GM23338 (cell line): ENCODE results near the gene FGF3. TPM values are rescaled to one million over a fixed set of nuclear protein-coding genes. Genes with fewer than 3 reads are reported as not detected.

Experiments used
- ATAC-seq: fragments of 200-7000 bp; cut with Tn5 transposase; 3 replicates; pipeline ENCODE4 v1.9.1; 2020
- DNase-seq: peaks from one replicate; pipeline ENCODE4 v3.0.0-alpha.2; 2015; ENCODE audit warnings: low spot score
- H2AFZ ChIP-seq: fragments of 200-600 bp; sonication (generic); 2 replicates; pipeline ENCODE4 v1.8.0; 2016; ENCODE audit warnings: antibody characterized with exemption, mild to moderate bottlenecking, moderate library complexity
- H3F3A ChIP-seq: fragments of 200-600 bp; sonication (generic); replicated peaks from 2 replicates; pipeline ENCODE4 v1.8.0; 2017; ENCODE audit warnings: antibody characterized with exemption, mixed run types, low read depth
- H3K27ac ChIP-seq: fragments of 200-600 bp; sonication (generic); 2 replicates; pipeline ENCODE4 v1.6.1; 2016; ENCODE audit warnings: low read depth
- H3K27me3 ChIP-seq: fragments of 200-600 bp; sonication (generic); 2 replicates; pipeline ENCODE4 v1.8.0; 2016; ENCODE audit warnings: mild to moderate bottlenecking, mixed run types, moderate library complexity; ENCODE audit not compliant: insufficient read depth
- H3K36me3 ChIP-seq: fragments of 200-600 bp; sonication (generic); 2 replicates; pipeline ENCODE4 v1.8.0; 2016; ENCODE audit warnings: mild to moderate bottlenecking; ENCODE audit not compliant: insufficient read depth
- H3K4me1 ChIP-seq: fragments of 200-600 bp; sonication (generic); 2 replicates; pipeline ENCODE4 v1.8.0; 2016; ENCODE audit warnings: mild to moderate bottlenecking, moderate library complexity; ENCODE audit not compliant: insufficient read depth
- H3K4me2 ChIP-seq: fragments of 200-600 bp; sonication (generic); 2 replicates; pipeline ENCODE4 v1.7.1; 2017; ENCODE audit warnings: mixed run types
- H3K4me3 ChIP-seq: fragments of 200-600 bp; sonication (generic); 2 replicates; pipeline ENCODE4 v1.6.1; 2016; ENCODE audit warnings: mixed run types
- H3K79me2 ChIP-seq: fragments of 200-600 bp; sonication (generic); replicated peaks from 2 replicates; pipeline ENCODE4 v1.8.0; 2017; ENCODE audit warnings: mild to moderate bottlenecking; ENCODE audit not compliant: insufficient read depth
- H3K9me2 ChIP-seq: fragments of 200-600 bp; sonication (generic); 2 replicates; pipeline ENCODE4 v1.8.0; 2017; ENCODE audit not compliant: insufficient read depth
- H4K20me1 ChIP-seq: fragments of 200-600 bp; sonication (generic); replicated peaks from 2 replicates; pipeline ENCODE4 v1.8.0; 2017; ENCODE audit warnings: mild to moderate bottlenecking; ENCODE audit not compliant: insufficient read depth
- H3K27ac Mint-ChIP-seq: 2 replicates; pipeline ENCODE4 v1.8.0; 2020; ENCODE audit warnings: inconsistent platforms, mild to moderate bottlenecking, moderate library complexity, mixed read lengths
- H3K27me3 Mint-ChIP-seq: 3 replicates; pipeline ENCODE4 v1.8.0; 2022; ENCODE audit warnings: low read depth, mild to moderate bottlenecking, moderate library complexity, mixed read lengths, inconsistent platforms; ENCODE audit not compliant: insufficient read depth, poor library complexity
- H3K36me3 Mint-ChIP-seq: 3 replicates; pipeline ENCODE4 v1.8.0; 2021; ENCODE audit warnings: low read depth, mild to moderate bottlenecking, inconsistent platforms, moderate library complexity, mixed read lengths
- H3K4me1 Mint-ChIP-seq: 3 replicates; pipeline ENCODE4 v1.8.0; 2020; ENCODE audit warnings: mild to moderate bottlenecking, inconsistent platforms, mixed read lengths
- H3K4me3 Mint-ChIP-seq: 3 replicates; pipeline ENCODE4 v1.8.0; 2021; ENCODE audit warnings: moderate library complexity, mild to moderate bottlenecking, inconsistent platforms, mixed read lengths
- H3K9me3 Mint-ChIP-seq: 3 replicates; pipeline ENCODE4 v1.8.0; 2020; ENCODE audit warnings: moderate library complexity, mild to moderate bottlenecking, inconsistent platforms, mixed read lengths
- CREB1 ChIP-seq: fragments of 250-450 bp; sonication (Bioruptor Pico); IDR thresholded peaks from 2 replicates; pipeline ENCODE4 v1.5.0; 2020; ENCODE audit warnings: low read depth, mild to moderate bottlenecking, moderate library complexity
- EZH2 ChIP-seq: fragments of 200-600 bp; sonication (generic); IDR thresholded peaks from one replicate; pipeline ENCODE4 v1.8.0; 2017; ENCODE audit warnings: antibody characterized with exemption, mild to moderate bottlenecking, low read depth; ENCODE audit not compliant: unreplicated experiment
- EZH2phosphoT487 ChIP-seq: fragments of 200-600 bp; sonication (generic); IDR thresholded peaks from one replicate; pipeline ENCODE4 v1.8.1; 2018; ENCODE audit warnings: antibody characterized with exemption; ENCODE audit not compliant: unreplicated experiment
- JUNB ChIP-seq: IDR thresholded peaks from one replicate; pipeline ENCODE4 v1.6.1; 2016; ENCODE audit warnings: antibody characterized with exemption; ENCODE audit not compliant: unreplicated experiment
- NANOG ChIP-seq: IDR thresholded peaks from 2 replicates; pipeline ENCODE4 v1.6.1; 2016; ENCODE audit warnings: antibody characterized with exemption, borderline replicate concordance
- POLR2AphosphoS5 ChIP-seq: IDR thresholded peaks from 2 replicates; pipeline ENCODE4 v1.6.1; 2016; ENCODE audit warnings: antibody characterized with exemption, low read depth
- STAT1 ChIP-seq: IDR thresholded peaks from one replicate; pipeline ENCODE4 v1.6.1; 2016; ENCODE audit warnings: antibody characterized with exemption; ENCODE audit not compliant: unreplicated experiment
- ZNF114 ChIP-seq: fragments of 250-450 bp; sonication (Bioruptor Pico); IDR thresholded peaks from 2 replicates; pipeline ENCODE4 v1.5.0; 2020; ENCODE audit warnings: mild to moderate bottlenecking, moderate library complexity
- ZNF331 ChIP-seq: fragments of 250-450 bp; sonication (Bioruptor Pico); IDR thresholded peaks from 2 replicates; pipeline ENCODE4 v1.5.0; 2020; ENCODE audit warnings: low read depth, mild to moderate bottlenecking, moderate library complexity
- polyA plus RNA-seq: library from polyadenylated mRNA; unstranded; fragments of >200 nt; fragmentation: Nextera tagmentation; extraction: Ambion mirVana; gene quantifications from 2 replicates; pipeline ENCODE4 v1.2.1, GENCODE V29; 2016
- total RNA-seq: library from RNA; depleted of rRNA; stranded (reverse); fragments of >200 nt; shearing (Covaris generic); gene quantifications from 2 replicates; pipeline ENCODE4 v1.2.3, GENCODE V29; 2014
- TF ChIP-seq, protein P1 (sequence below): fragments of 250-450 bp; sonication (Bioruptor Pico); IDR thresholded peaks from 2 replicates; pipeline ENCODE4 v1.5.0; 2020; ENCODE audit warnings: mild to moderate bottlenecking, moderate library complexity
- TF ChIP-seq, protein P2 (sequence below): IDR thresholded peaks from one replicate; pipeline ENCODE4 v1.6.1; 2018; ENCODE audit warnings: antibody characterized with exemption; ENCODE audit not compliant: unreplicated experiment
- TF ChIP-seq, protein P3 (sequence below): IDR thresholded peaks from 2 replicates; pipeline ENCODE4 v1.6.1; 2016; ENCODE audit warnings: antibody characterized with exemption
- TF ChIP-seq, protein P4 (sequence below), 2 experiments: fragments of 200-600 bp in 1 of 2; sonication (generic) in 1 of 2; conservative IDR thresholded peaks; 2 replicates each; pipeline versions ENCODE4 v1.5.1 to v1.6.1; 2016 to 2017; ENCODE audit warnings: antibody characterized with exemption in 2 of 2, low read depth in 2 of 2, mild to moderate bottlenecking in 2 of 2, moderate library complexity in 1 of 2

The FGF3 gene
- total and polyA plus RNA-seq, 2 experiments from 2014 or later = 1.2 TPM; not detected in 1

DNA sequence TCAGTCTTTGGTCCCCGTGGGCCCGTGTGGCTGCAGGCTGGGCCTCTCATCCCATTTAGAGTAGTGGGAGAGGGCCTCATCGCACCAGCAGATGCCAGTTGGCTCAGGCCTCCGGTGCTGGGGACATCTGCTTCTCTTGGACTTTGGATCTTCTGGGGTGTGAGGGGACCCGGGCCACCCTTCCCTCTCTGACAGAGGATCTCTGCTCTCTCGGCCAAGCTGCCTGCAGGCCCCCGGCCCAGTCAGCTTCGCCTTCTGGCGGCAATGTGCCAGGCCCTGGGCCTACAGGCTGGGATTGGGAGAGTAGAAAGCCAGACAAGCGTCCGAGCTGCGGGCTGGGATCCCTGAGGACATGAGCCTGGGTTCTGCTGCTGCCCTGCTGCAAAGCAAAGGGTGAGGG is 15.0 kb upstream of the FGF3 start:
- H3K27ac ChIP-seq = no peak overlapping the region
- no peak overlapping the region; the same call in 1 of the 2 replicates for H2AFZ ChIP-seq
- H3K4me3 ChIP-seq = no peak overlapping the region
- H3K9me2 ChIP-seq = no peaks in the 10 kb centered on the region
- no peak for DNase-seq
- Mint-ChIP-seq H3K9me3 (no peaks in the 10 kb centered on the region), H3K36me3 (no peaks in the 10 kb centered on the region), H3K4me1 (peaks cover 17% of the 10 kb centered on the region), H3K27me3 (peaks cover 4% of the 10 kb centered on the region), H3K27ac (no peak overlapping the region), H3K4me3 (no peak overlapping the region)
- H3K4me2 ChIP-seq = no peak overlapping the region
- H3K79me2 ChIP-seq = no peaks in the 10 kb centered on the region
- H3K27me3 ChIP-seq = no peaks in the 10 kb centered on the region
- no peaks in the 10 kb centered on the region for H3K36me3 ChIP-seq
- 0 out of 2 replicates have a peak, but pooled peaks cover 2% of the 10 kb centered on the region for H3F3A ChIP-seq
- H3K4me1 ChIP-seq = peaks cover 20% of the 10 kb centered on the region
- no peak for TF ChIP-seq JUNB
- TF ChIP-seq STAT1 = no peak
- no peak for TF ChIP-seq EZH2phosphoT487
- TF ChIP-seq, protein P1, sequence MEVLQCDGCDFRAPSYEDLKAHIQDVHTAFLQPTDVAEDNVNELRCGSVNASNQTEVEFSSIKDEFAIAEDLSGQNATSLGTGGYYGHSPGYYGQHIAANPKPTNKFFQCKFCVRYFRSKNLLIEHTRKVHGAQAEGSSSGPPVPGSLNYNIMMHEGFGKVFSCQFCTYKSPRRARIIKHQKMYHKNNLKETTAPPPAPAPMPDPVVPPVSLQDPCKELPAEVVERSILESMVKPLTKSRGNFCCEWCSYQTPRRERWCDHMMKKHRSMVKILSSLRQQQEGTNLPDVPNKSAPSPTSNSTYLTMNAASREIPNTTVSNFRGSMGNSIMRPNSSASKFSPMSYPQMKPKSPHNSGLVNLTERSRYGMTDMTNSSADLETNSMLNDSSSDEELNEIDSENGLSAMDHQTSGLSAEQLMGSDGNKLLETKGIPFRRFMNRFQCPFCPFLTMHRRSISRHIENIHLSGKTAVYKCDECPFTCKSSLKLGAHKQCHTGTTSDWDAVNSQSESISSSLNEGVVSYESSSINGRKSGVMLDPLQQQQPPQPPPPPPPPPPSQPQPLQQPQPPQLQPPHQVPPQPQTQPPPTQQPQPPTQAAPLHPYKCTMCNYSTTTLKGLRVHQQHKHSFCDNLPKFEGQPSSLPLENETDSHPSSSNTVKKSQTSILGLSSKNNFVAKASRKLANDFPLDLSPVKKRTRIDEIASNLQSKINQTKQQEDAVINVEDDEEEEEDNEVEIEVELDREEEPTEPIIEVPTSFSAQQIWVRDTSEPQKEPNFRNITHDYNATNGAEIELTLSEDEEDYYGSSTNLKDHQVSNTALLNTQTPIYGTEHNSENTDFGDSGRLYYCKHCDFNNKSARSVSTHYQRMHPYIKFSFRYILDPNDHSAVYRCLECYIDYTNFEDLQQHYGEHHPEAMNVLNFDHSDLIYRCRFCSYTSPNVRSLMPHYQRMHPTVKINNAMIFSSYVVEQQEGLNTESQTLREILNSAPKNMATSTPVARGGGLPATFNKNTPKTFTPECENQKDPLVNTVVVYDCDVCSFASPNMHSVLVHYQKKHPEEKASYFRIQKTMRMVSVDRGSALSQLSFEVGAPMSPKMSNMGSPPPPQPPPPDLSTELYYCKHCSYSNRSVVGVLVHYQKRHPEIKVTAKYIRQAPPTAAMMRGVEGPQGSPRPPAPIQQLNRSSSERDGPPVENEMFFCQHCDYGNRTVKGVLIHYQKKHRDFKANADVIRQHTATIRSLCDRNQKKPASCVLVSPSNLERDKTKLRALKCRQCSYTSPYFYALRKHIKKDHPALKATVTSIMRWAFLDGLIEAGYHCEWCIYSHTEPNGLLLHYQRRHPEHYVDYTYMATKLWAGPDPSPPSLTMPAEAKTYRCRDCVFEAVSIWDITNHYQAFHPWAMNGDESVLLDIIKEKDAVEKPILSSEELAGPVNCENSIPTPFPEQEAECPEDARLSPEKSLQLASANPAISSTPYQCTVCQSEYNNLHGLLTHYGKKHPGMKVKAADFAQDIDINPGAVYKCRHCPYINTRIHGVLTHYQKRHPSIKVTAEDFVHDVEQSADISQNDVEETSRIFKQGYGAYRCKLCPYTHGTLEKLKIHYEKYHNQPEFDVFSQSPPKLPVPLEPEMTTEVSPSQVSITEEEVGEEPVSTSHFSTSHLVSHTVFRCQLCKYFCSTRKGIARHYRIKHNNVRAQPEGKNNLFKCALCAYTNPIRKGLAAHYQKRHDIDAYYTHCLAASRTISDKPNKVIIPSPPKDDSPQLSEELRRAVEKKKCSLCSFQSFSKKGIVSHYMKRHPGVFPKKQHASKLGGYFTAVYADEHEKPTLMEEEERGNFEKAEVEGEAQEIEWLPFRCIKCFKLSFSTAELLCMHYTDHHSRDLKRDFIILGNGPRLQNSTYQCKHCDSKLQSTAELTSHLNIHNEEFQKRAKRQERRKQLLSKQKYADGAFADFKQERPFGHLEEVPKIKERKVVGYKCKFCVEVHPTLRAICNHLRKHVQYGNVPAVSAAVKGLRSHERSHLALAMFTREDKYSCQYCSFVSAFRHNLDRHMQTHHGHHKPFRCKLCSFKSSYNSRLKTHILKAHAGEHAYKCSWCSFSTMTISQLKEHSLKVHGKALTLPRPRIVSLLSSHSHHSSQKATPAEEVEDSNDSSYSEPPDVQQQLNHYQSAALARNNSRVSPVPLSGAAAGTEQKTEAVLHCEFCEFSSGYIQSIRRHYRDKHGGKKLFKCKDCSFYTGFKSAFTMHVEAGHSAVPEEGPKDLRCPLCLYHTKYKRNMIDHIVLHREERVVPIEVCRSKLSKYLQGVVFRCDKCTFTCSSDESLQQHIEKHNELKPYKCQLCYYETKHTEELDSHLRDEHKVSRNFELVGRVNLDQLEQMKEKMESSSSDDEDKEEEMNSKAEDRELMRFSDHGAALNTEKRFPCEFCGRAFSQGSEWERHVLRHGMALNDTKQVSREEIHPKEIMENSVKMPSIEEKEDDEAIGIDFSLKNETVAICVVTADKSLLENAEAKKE = no peak
- TF ChIP-seq, protein P2, sequence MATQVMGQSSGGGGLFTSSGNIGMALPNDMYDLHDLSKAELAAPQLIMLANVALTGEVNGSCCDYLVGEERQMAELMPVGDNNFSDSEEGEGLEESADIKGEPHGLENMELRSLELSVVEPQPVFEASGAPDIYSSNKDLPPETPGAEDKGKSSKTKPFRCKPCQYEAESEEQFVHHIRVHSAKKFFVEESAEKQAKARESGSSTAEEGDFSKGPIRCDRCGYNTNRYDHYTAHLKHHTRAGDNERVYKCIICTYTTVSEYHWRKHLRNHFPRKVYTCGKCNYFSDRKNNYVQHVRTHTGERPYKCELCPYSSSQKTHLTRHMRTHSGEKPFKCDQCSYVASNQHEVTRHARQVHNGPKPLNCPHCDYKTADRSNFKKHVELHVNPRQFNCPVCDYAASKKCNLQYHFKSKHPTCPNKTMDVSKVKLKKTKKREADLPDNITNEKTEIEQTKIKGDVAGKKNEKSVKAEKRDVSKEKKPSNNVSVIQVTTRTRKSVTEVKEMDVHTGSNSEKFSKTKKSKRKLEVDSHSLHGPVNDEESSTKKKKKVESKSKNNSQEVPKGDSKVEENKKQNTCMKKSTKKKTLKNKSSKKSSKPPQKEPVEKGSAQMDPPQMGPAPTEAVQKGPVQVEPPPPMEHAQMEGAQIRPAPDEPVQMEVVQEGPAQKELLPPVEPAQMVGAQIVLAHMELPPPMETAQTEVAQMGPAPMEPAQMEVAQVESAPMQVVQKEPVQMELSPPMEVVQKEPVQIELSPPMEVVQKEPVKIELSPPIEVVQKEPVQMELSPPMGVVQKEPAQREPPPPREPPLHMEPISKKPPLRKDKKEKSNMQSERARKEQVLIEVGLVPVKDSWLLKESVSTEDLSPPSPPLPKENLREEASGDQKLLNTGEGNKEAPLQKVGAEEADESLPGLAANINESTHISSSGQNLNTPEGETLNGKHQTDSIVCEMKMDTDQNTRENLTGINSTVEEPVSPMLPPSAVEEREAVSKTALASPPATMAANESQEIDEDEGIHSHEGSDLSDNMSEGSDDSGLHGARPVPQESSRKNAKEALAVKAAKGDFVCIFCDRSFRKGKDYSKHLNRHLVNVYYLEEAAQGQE = no peak
- TF ChIP-seq, protein P3, sequence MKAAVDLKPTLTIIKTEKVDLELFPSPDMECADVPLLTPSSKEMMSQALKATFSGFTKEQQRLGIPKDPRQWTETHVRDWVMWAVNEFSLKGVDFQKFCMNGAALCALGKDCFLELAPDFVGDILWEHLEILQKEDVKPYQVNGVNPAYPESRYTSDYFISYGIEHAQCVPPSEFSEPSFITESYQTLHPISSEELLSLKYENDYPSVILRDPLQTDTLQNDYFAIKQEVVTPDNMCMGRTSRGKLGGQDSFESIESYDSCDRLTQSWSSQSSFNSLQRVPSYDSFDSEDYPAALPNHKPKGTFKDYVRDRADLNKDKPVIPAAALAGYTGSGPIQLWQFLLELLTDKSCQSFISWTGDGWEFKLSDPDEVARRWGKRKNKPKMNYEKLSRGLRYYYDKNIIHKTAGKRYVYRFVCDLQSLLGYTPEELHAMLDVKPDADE = no peak
- no peak for TF ChIP-seq NANOG
- no peak for TF ChIP-seq CREB1 (CRISPR knock-in tag)
- TF ChIP-seq, protein P4, sequence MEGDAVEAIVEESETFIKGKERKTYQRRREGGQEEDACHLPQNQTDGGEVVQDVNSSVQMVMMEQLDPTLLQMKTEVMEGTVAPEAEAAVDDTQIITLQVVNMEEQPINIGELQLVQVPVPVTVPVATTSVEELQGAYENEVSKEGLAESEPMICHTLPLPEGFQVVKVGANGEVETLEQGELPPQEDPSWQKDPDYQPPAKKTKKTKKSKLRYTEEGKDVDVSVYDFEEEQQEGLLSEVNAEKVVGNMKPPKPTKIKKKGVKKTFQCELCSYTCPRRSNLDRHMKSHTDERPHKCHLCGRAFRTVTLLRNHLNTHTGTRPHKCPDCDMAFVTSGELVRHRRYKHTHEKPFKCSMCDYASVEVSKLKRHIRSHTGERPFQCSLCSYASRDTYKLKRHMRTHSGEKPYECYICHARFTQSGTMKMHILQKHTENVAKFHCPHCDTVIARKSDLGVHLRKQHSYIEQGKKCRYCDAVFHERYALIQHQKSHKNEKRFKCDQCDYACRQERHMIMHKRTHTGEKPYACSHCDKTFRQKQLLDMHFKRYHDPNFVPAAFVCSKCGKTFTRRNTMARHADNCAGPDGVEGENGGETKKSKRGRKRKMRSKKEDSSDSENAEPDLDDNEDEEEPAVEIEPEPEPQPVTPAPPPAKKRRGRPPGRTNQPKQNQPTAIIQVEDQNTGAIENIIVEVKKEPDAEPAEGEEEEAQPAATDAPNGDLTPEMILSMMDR (conservative IDR thresholded peaks at IDR 0.05; ENCODE audit: low read depth in 2 of 2) = no peak
- no peak for TF ChIP-seq ZNF114 (CRISPR knock-in tag)
- TF ChIP-seq EZH2 = no peak
- TF ChIP-seq POLR2AphosphoS5 = no peak
- no peak for TF ChIP-seq ZNF331 (CRISPR knock-in tag)
- no peaks in the 10 kb centered on the region for H4K20me1 ChIP-seq
- ATAC-seq = no peak
